SKM-1 (cell line): ENCODE results near the gene ARHGAP40.

Experiments
- DNase-seq: peaks from one replicate; lab custom pipeline; 2025; ENCODE audit not compliant: unreplicated experiment; lab: John Stamatoyannopoulos, UW

ARHGAP40 gene

GRCh38 chr20:38649275-38649891, 47.8 kb downstream of the ARHGAP40 start:
- no peak for DNase-seq

GRCh38 chr20:38650010-38650409, 48.4 kb downstream of the ARHGAP40 start:
- DNase-seq: no peak

GRCh38 chr20:38651154-38651553, 49.5 kb downstream of the ARHGAP40 start:
- no peak for DNase-seq

- no peak for DNase-seq
Observed at GRCh38 chr20:38651562-38651961, 50.0 kb downstream of the ARHGAP40 start.

- DNase-seq: no peak
Observed at GRCh38 chr20:38652995-38653394, 51.4 kb downstream of the ARHGAP40 start.

GRCh38 chr20:38657390-38657789, 55.8 kb downstream of the ARHGAP40 start:
- DNase-seq: no peak

GRCh38 chr20:38658879-38659596, 57.4 kb downstream of the ARHGAP40 start:
- DNase-seq: no peak

- DNase-seq: no peak
Observed at GRCh38 chr20:38659597-38659880, 57.9 kb downstream of the ARHGAP40 start.

- DNase-seq: no peak
Observed at GRCh38 chr20:38660429-38660828, 58.8 kb downstream of the ARHGAP40 start.

- DNase-seq: no peak
Observed at GRCh38 chr20:38663660-38664059, 62.1 kb downstream of the ARHGAP40 start.

GRCh38 chr20:38664284-38664683, 62.7 kb downstream of the ARHGAP40 start:
- DNase-seq: no peak

GRCh38 chr20:38665094-38665493, 63.5 kb downstream of the ARHGAP40 start:
- no peak for DNase-seq

- no peak for DNase-seq
Observed at GRCh38 chr20:38665506-38666285, 64.1 kb downstream of the ARHGAP40 start.

GRCh38 chr20:38667417-38667956, 65.9 kb downstream of the ARHGAP40 start:
- no peak for DNase-seq

- no peak for DNase-seq
Observed at GRCh38 chr20:38669688-38670087, 68.1 kb downstream of the ARHGAP40 start.

GRCh38 chr20:38670786-38671185, 69.2 kb downstream of the ARHGAP40 start:
- no peak for DNase-seq

GRCh38 chr20:38671186-38671585, 69.6 kb downstream of the ARHGAP40 start:
- no peak for DNase-seq

- DNase-seq: no peak
Observed at GRCh38 chr20:38671701-38672292, 70.2 kb downstream of the ARHGAP40 start.

GRCh38 chr20:38672504-38672903, 70.9 kb downstream of the ARHGAP40 start:
- DNase-seq: no peak

- no peak for DNase-seq
Observed at GRCh38 chr20:38673261-38673660, 71.7 kb downstream of the ARHGAP40 start.

GRCh38 chr20:38673725-38674091, 72.1 kb downstream of the ARHGAP40 start:
- no peak for DNase-seq
